GM18508 (cell line): ENCODE data around the gene SLC2A4.
A peak's percentile ranks its signal among the peaks of the same experiment; 100 is the strongest.
"Not testable (repeated sequence)": the region's sequence is repeated elsewhere in the genome, so short reads cannot be mapped to it uniquely, and the experiment has no call there.

Source experiments
- ATAC-seq: cut with Tn5 transposase; IDR thresholded peaks from one replicate; pipeline ENCODE4 v1.9.1; 2021; ENCODE audit warnings: moderate number of reproducible peaks; ENCODE audit not compliant: insufficient read depth, unreplicated experiment

The SLC2A4 gene

DNA sequence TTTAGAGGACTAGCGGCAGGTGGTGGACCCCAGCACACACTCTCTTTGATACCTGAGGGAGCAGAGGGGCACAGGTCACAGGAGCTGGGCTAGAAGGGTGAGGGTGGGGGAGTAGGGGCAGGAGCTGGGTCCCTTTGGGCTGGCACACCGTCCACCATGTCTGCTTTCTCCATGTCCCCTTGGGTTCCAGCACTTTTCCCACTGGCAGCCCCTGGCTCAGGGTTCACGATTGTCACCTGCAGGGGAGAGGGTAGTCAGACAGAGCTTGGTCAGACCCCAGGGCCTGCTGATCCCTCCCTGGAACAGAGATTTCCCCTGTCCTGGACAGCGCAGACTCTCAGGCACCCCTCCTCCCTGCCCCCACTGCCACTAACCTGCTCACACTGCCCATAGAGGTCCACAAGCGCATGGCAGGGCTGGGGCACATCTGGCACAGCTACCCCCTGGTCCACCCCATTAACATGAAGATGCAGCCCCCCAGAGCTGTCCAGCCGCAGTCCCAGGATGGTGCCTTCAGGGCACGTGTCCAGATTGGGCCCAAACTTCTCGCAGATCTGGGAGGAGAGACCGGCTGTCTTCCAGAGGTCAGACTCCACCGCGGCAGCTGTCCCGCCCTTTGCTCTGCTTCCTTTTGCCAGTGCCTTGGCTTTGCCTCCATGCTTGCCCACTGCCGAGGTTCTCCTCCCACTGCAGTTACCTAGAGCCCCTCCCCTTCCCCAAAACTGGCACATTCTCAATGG, 36.8 kb downstream of the SLC2A4 start:
- ATAC-seq, result no peak

DNA sequence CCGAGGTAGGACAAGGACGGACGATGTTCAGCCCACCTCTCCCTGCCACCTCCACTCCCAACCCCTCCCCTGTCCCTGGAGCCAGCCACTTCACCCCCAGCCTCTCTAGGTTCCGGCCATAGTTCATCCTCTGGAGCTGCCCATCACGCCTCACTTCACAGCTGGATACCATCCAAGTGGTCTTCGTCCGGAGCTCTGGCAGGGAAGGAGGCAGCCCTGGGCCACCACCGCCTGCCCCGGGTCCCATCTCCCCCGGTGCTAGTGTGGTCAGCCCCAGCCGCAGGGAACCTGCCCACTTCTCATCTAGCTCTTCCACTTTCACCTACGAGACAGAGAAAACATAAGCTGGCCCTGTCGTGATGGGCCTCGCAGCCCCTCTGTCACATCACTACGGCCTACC, 39.9 kb downstream of the SLC2A4 start:
- ATAC-seq, result no peak

DNA sequence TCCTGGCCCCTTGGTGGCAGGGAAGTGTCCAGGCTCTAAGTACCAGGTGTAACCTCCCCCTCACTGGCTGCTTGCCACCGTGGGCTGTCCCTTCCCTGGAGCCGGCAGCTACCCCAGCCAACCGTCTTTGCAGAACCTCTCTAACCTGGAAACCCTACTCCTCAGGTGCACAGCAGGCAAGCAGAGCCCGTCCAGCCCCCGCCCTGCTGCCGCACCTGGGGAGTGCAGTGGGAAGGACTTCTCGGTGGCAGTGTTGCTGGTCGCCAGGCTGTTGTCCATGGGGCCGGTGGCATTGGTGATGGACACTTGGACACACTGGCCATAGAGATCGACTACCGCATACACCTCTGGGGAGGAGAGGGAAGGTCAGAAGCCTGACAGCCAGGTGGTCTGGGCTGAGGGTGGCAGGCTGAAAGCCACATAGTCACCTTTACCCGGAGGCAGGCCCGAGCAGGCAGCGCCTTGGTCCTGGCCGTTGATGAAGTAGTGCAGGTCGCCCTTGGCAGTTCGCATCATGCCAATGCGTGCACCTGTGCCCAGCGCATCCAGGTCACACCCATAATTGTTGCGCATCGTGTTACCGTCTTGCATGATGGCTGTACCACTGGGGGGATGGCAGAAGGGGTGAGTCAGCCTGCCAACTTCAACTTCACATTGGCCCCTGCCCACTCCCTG, 41.1 kb downstream of the SLC2A4 start:
- ATAC-seq, result no peak

- ATAC-seq, result no peak
Observed at GRCh38 chr17:7323731-7324437, 42.4 kb downstream of the SLC2A4 start.

GRCh38 chr17:7324438-7324779, 42.9 kb downstream of the SLC2A4 start:
- ATAC-seq, result no peak

GRCh38 chr17:7325031-7325528, 43.6 kb downstream of the SLC2A4 start:
- no peak for ATAC-seq

GRCh38 chr17:7326186-7326585, 44.7 kb downstream of the SLC2A4 start:
- no peak for ATAC-seq

DNA sequence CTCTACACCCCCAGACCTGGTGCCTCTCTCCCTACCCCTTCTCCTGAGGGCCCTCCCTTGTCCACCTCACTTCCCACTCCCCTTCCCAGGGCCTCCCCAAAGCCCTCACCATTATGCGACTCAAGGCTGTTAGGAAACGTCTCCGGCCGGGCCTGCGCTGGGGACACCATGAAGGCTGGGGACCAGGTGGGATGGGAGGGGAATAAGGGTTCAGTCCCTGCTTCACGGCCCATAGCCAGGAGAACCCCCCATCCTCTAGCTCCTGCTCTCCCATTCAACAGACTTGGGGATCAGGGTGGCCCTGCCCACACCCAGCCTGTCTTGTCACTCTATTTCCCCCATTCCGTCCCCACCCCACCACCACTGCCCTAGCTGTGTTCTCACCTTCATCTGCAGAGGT, 45.5 kb downstream of the SLC2A4 start:
- no peak for ATAC-seq

DNA sequence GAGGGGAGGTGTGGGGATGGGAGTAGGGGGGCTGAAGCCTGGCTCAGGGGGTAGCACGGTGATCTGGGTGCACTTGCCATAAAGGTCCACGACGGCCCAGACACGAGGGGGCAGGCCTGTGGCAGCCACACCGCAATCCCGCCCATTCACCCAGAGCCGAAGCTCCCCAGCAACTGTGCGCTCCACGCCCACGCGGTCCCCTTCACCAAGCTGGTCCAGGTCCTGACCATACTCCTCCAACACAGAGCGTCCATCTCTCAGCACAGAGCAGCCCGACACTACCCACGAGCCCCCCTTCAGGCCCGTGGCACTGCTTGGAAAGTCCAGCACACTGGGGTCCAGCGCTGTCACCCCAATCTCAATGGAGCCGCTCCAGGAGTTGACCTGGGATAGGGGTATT, 46.0 kb downstream of the SLC2A4 start:
- no peak for ATAC-seq

GRCh38 chr17:7328009-7328408, 46.5 kb downstream of the SLC2A4 start:
- ATAC-seq, result no peak

- no peak for ATAC-seq
Observed at GRCh38 chr17:7328840-7329373, 47.4 kb downstream of the SLC2A4 start, which contains the start of gene NEURL4. Gene NEURL4 (minus strand): TSS chr17:7329335. CDS start chr17:7329312, 23 bp downstream.

GRCh38 chr17:7329374-7329996, 48.0 kb downstream of the SLC2A4 start:
- peak; percentile 38 for ATAC-seq

GRCh38 chr17:7329997-7330637, 48.6 kb downstream of the SLC2A4 start:
- peak; percentile 22 for ATAC-seq

- no peak for ATAC-seq
Observed at GRCh38 chr17:7330638-7331015, 49.1 kb downstream of the SLC2A4 start.

DNA sequence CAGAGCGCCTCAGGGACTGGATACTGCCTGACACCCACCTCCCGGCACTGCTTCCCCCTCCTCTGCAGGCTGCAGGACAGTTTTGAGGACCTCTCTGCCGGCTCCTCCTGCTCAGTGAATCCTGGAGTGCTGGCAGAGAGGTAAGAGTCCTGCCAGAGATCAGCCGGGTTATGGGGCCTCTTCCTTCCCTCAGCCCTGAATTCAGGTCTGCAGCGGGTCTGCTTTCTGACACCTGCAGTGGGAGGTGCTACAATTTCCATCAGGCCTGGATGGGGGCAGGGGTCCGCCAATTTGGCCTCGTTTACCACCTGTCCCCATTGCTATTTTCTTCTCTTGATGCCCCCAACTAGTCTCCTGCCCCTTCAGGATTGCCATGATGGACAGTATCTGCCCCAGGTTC, 50.6 kb downstream of the SLC2A4 start:
- ATAC-seq, result no peak

GRCh38 chr17:7332600-7333069, 51.1 kb downstream of the SLC2A4 start:
- not testable (repeated sequence) for ATAC-seq

DNA sequence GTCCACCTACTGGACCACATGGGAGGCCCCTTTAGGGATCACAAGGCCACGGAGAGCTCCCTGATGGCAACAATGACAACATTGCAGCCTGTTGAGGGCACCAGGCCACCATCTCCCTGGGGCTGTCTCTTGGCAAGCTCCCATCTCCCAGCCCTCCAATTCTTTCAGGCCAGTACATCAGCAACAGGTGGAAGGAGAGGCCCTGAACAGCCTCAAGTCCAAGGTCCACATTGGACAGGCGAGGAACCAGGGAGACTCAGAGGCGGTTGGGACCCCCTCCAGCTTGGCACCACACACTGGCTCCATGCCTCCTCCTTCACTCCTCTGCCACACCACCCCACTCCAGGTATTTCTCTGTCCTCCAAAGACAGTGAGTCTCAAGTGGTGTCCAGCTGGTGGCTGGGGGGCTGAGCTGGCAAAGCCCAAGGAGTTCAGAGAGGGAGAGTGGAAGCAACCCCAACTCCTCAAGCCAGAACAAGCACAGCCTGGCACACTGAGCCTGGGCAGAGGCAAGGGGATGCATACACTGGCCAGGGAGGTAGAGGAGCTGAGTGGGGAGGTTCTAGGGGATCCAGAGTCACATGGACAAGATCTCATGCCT, 53.5 kb downstream of the SLC2A4 start:
- ATAC-seq, result no peak

- not testable (repeated sequence) for ATAC-seq
Observed at GRCh38 chr17:7335765-7336164, 54.2 kb downstream of the SLC2A4 start.
